Measurements from ENCODE around the gene MMGT1. TPM values are rescaled to one million over a fixed set of nuclear protein-coding genes. Genes with fewer than 3 reads are reported as not detected.
"Not testable (repeated sequence)": the region's sequence is repeated elsewhere in the genome, so short reads cannot be mapped to it uniquely, and the experiment has no call there.

MMGT1 gene
- total RNA-seq, 4 donors from 2014 or later, result 9.9 to 21.5 (median 13.5) TPM

DNA sequence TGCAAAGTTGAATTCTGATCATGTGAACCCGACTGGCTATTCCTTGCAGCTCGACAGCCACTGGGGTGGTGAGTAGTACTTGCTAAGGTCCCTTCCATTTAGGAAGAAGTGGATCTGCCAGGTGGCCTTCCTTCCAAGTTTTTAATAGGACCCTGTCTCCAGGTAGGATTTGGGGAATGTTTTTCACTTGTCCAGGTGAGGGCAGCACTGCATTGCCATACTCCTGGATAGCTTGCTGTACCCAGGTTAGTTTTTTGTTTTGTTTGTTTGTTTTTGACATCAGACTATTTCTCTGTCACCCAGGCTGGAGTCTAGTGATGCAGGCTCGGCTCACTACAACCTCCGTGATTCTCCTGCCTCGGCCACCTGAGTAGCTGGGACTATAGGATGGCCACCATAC, 50.4 kb downstream of the MMGT1 start:
- no peak for DNase-seq
- no peaks in the 10 kb centered on the region for H3K36me3 ChIP-seq
- no peak overlapping the region for H3K4me3 ChIP-seq
- no peaks in the 10 kb centered on the region for H3K9me3 ChIP-seq
- no peaks in the 10 kb centered on the region for H3K4me1 ChIP-seq
- no peak overlapping the region for H3K27ac ChIP-seq
- H3K27me3 ChIP-seq, result no peaks in the 10 kb centered on the region
- TF ChIP-seq POLR2A (IDR thresholded peaks at IDR 0.05), result no peak
- TF ChIP-seq, protein P1, sequence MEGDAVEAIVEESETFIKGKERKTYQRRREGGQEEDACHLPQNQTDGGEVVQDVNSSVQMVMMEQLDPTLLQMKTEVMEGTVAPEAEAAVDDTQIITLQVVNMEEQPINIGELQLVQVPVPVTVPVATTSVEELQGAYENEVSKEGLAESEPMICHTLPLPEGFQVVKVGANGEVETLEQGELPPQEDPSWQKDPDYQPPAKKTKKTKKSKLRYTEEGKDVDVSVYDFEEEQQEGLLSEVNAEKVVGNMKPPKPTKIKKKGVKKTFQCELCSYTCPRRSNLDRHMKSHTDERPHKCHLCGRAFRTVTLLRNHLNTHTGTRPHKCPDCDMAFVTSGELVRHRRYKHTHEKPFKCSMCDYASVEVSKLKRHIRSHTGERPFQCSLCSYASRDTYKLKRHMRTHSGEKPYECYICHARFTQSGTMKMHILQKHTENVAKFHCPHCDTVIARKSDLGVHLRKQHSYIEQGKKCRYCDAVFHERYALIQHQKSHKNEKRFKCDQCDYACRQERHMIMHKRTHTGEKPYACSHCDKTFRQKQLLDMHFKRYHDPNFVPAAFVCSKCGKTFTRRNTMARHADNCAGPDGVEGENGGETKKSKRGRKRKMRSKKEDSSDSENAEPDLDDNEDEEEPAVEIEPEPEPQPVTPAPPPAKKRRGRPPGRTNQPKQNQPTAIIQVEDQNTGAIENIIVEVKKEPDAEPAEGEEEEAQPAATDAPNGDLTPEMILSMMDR (IDR thresholded peaks at IDR 0.05), result no peak

DNA sequence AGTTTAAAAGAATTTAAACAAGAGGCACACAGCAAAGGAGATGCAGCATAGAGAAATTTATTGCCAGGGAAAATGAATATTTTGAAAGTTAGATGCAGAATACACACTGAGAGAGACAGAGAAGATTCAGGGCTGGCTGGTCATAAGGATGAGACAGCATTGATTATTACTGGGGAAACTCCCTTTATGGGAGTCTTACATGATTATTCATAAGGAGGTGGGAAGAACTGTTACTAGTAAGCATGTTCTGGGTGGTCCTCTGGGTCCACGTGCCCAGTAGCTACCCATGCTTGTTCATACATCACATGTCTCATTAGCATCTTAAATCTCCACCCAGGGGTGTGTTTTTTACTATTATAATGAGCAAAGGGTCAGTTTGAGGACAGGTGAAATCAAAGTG, 53.3 kb downstream of the MMGT1 start:
- H3K27ac ChIP-seq, H3K27me3 ChIP-seq, H3K36me3 ChIP-seq, DNase-seq, H3K4me1 ChIP-seq, H3K4me3 ChIP-seq, H3K9me3 ChIP-seq: not testable (repeated sequence)

DNA sequence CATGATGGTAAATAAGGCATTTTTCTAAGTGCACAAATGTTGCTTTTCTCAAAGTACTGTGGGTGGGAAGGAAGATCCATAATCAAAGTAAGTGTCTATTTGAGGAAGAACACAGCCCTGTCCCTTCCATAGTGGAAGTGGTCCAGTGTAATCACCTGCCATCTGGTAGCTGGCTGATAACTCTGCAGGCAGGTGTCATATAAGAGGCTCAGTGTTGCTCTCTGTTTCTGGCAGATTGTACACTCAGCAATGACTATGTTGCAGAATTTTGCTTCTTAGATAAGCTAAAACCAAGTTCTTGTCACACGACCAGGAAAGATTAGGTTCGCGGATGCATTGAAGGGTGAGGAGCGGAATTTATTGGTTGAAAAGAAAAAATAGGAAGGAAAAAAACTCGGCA, 59.4 kb downstream of the MMGT1 start:
- TF ChIP-seq, protein P1 (IDR thresholded peaks at IDR 0.05), result no peak
- TF ChIP-seq POLR2A (IDR thresholded peaks at IDR 0.05), result no peak
- no peaks in the 10 kb centered on the region for H3K36me3 ChIP-seq
- H3K4me3 ChIP-seq, result no peak overlapping the region
- H3K27me3 ChIP-seq, result no peaks in the 10 kb centered on the region
- no peak overlapping the region for H3K27ac ChIP-seq
- no peaks in the 10 kb centered on the region for H3K4me1 ChIP-seq
- no peaks in the 10 kb centered on the region for H3K9me3 ChIP-seq
- DNase-seq, result no peak

Other genes with a start within 250 kb of the MMGT1 start
- not detected for gene CT45A3, start 205.8 kb downstream of the MMGT1 start, total RNA-seq
- not detected for gene CT45A5, start 188.5 kb downstream of the MMGT1 start, total RNA-seq
- not detected for gene CT45A6, start 171.2 kb downstream of the MMGT1 start, total RNA-seq
- not detected for gene CT45A2, start 154.0 kb downstream of the MMGT1 start, total RNA-seq
- gene CT45A7, start 136.7 kb downstream of the MMGT1 start, total RNA-seq, result not detected
- not detected for gene CT45A8, start 119.5 kb downstream of the MMGT1 start, total RNA-seq
- not detected for gene CT45A9, start 102.2 kb downstream of the MMGT1 start, total RNA-seq
- not detected for gene CT45A10, start 80.5 kb downstream of the MMGT1 start, total RNA-seq
- gene SAGE1, start 80.3 kb downstream of the MMGT1 start, total RNA-seq, result not detected
- gene SLC9A6, start 11.4 kb upstream of the MMGT1 start, total RNA-seq, result 10 to 100 TPM in 3 of 4 donors, 1 to 10 TPM in 1; 9.9 to 28.7 (median 17.3) TPM
- gene FHL1, start 173.5 kb upstream of the MMGT1 start, total RNA-seq, result 100 to 1,000 TPM in 2 of 4 donors, 10 to 100 TPM in 2; 33.8 to 302 (median 120) TPM

Measured in Peyer's patch (tissue), 4 donors.